Activated CD4-positive, alpha-beta T cell treated with anti-CD3 and anti-CD28 coated beads, Interleukin-2, amount 10 ng/mL, durations not matched to agents 7 days and 5 days (primary cell): Measurements from ENCODE around the gene VPS26A. TPM values are rescaled to one million over a fixed set of nuclear protein-coding genes. Genes with fewer than 3 reads are reported as not detected.
A peak's percentile ranks its signal among the peaks of the same experiment; 100 is the strongest.

Source experiments
- CTCF ChIA-PET: fragments of 350-600 bp; sonication (Branson Sonifier 250); formaldehyde crosslinking; loops from one replicate; lab custom pipeline; 2021; ENCODE audit warnings: antibody characterized with exemption; lab: Charles Lee
- POLR2A ChIA-PET: fragments of 350-600 bp; sonication (Branson Sonifier 250); formaldehyde crosslinking; loops from one replicate; lab custom pipeline; 2021; ENCODE audit warnings: antibody characterized with exemption; lab: Charles Lee
- DNase-seq: peaks from one replicate; pipeline ENCODE4 v3.0.0-alpha.2; 2020
- H3K27ac Mint-ChIP-seq: one replicate; pipeline ENCODE4 v1.8.0; 2021; ENCODE audit warnings: mild to moderate bottlenecking, moderate library complexity, mixed read lengths
- H3K27me3 Mint-ChIP-seq: one replicate; pipeline ENCODE4 v1.8.0; 2021; ENCODE audit warnings: mixed read lengths
- H3K36me3 Mint-ChIP-seq: one replicate; pipeline ENCODE4 v1.8.0; 2021; ENCODE audit warnings: low read depth, mixed read lengths
- H3K4me1 Mint-ChIP-seq: one replicate; pipeline ENCODE4 v1.8.0; 2021; ENCODE audit warnings: mixed read lengths
- H3K4me3 Mint-ChIP-seq: one replicate; pipeline ENCODE4 v1.8.0; 2021; ENCODE audit warnings: mild to moderate bottlenecking, moderate library complexity, mixed read lengths
- H3K9me3 Mint-ChIP-seq: one replicate; pipeline ENCODE4 v1.8.0; 2021; ENCODE audit warnings: mixed read lengths
- total RNA-seq, 2 experiments: library from RNA; stranded (reverse); gene quantifications; one replicate each; pipeline ENCODE4 v1.2.3, GENCODE V29; 2021

Gene VPS26A
- total RNA-seq, 2 experiments from 2014 or later, result 38.2 to 40.5 TPM

GRCh38 chr10:69216577-69217118, 92.7 kb downstream of the VPS26A start:
- Mint-ChIP-seq H3K27me3 (no peaks in the 10 kb centered on the region), H3K9me3 (no peaks in the 10 kb centered on the region), H3K36me3 (no peaks in the 10 kb centered on the region), H3K4me3 (no peak overlapping the region), H3K4me1 (peaks cover 52% of the 10 kb centered on the region), H3K27ac (no peak overlapping the region)
- ChIA-PET POLR2A (no interaction called here), CTCF (interaction anchor here (0.7 to 2.7 kb wide), 5 partner anchors 10 to 176 kb away, joined by 3 to 11 read pairs (median 4); no protein-coding TSS in a partner anchor)
- no peak for DNase-seq

- Mint-ChIP-seq H3K4me3 (no peak overlapping the region), H3K36me3 (no peaks in the 10 kb centered on the region), H3K4me1 (peaks cover 55% of the 10 kb centered on the region), H3K27me3 (no peaks in the 10 kb centered on the region), H3K27ac (no peak overlapping the region), H3K9me3 (no peaks in the 10 kb centered on the region)
- ChIA-PET CTCF (interaction anchor here (0.8 to 2.7 kb wide), 3 partner anchors 9 to 176 kb away, joined by 3 to 11 read pairs (median 4); no protein-coding TSS in a partner anchor), POLR2A (no interaction called here)
- DNase-seq, result no peak
Observed at GRCh38 chr10:69217119-69217754, 93.3 kb downstream of the VPS26A start.

DNA sequence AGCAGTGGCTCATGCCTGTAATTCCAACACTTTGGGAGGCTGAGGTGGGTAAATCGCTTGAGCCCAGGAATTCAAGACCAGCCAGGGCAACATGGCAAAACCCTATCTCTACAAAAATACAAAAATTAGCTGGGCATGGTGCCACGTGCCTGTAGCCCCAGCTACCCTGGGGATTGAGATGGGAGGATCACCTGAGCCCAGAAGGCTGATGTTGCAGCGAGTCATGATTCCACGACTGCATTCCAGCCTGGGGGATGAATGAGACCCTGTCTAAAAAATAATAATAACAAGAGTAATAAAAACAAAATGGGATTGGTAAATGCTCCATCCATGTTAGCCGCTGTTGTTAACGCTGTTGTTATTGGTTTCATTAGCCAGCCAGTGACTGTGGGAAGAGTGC, 94.9 kb downstream of the VPS26A start:
- DNase-seq, result no peak
- ChIA-PET CTCF (interaction anchor here (2.7 kb wide), 1 partner anchor 13 kb away, joined by 11 read pairs; no protein-coding TSS in a partner anchor), POLR2A (no interaction called here)
- no peak overlapping the region for H3K27ac Mint-ChIP-seq
- H3K4me3 Mint-ChIP-seq, result no peak overlapping the region
- peaks cover 61% of the 10 kb centered on the region for H3K4me1 Mint-ChIP-seq
- no peaks in the 10 kb centered on the region for H3K36me3 Mint-ChIP-seq
- H3K9me3 Mint-ChIP-seq, result no peaks in the 10 kb centered on the region
- H3K27me3 Mint-ChIP-seq, result no peaks in the 10 kb centered on the region

DNA sequence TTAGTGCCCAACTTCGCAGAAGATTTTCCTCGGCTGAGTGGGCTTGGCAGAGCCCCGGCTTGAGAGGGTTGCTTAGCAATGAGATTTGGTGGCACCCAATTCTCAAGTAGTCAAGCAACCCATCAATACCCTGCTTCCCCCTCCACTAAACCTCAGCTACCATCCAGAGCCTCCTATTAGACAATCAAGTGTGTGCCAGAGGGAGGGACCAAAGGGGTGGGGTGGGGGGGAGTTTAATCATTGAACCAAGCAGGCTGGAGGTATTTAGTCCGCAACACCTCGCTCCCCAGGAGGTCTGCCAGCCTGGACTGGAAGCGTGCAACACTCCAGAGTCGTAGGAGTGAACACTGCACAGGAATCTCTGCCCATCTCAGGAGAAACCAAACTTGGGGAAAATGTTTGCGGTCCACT, 96.1 kb downstream of the VPS26A start, which contains the start of gene HKDC1:
Gene HKDC1 (plus strand): TSS at position 292 of the 411 bp plus-strand sequence. CDS start 104 bp downstream, at position 396.
- Mint-ChIP-seq H3K27ac (peak within 1 kb of the TSS; percentile 41), H3K9me3 (no peaks in the 10 kb centered on the region), H3K36me3 (no peaks in the 10 kb centered on the region), H3K4me1 (peaks cover 56% of the 10 kb centered on the region), H3K4me3 (no peak within 1 kb of the TSS), H3K27me3 (no peaks in the 10 kb centered on the region)
- DNase-seq, result no peak
- CTCF ChIA-PET, result interaction anchor here (1.0 to 1.2 kb wide), 4 partner anchors 10 to 232 kb away, joined by 3 read pairs; no protein-coding TSS in a partner anchor
- POLR2A ChIA-PET, result no interaction called here

DNA sequence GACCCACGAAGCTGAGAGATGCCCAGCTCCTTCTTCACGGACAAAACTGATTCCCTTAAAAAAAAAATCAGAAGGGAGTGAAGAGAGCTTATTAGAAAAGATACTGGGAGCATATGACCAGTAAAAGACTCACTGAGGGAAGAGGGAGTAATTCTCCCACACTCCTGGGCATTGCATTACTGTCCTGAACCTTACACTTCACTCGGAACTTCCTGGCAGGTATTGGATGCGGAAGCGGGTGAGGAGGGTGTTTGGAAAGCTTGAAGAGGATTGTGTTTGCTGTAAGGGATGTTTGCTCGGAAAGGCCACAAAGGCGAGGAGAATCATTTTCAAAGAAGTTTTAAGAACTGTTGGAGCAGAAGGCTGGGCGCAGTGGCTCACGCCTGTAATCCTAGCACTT, 96.5 kb downstream of the VPS26A start:
- Mint-ChIP-seq H3K4me3 (no peak overlapping the region), H3K27me3 (no peaks in the 10 kb centered on the region), H3K27ac (no peak overlapping the region), H3K4me1 (peaks cover 56% of the 10 kb centered on the region), H3K36me3 (no peaks in the 10 kb centered on the region), H3K9me3 (no peaks in the 10 kb centered on the region)
- DNase-seq, result no peak
- CTCF ChIA-PET, result interaction anchor here (0.6 to 1.2 kb wide), 5 partner anchors 9 to 233 kb away, joined by 3 read pairs; no protein-coding TSS in a partner anchor
- POLR2A ChIA-PET, result no interaction called here

Other genes starting within 250 kb of the VPS26A start
- 10 to 100 TPM; 44.6 to 48.6 TPM for gene DDX50, start 222.9 kb upstream of the VPS26A start, total RNA-seq
- gene DDX21, start 168.0 kb upstream of the VPS26A start, total RNA-seq, result 10 to 100 TPM; 81.6 to 92.4 TPM
- gene KIFBP, start 135.4 kb upstream of the VPS26A start, total RNA-seq, result 10 to 100 TPM; 13.8 to 15.1 TPM
- gene SRGN, start 36.1 kb upstream of the VPS26A start, total RNA-seq, result 100 to 1,000 TPM; 174 to 192 TPM
- 10 to 100 TPM; 33.2 to 34.5 TPM for gene SUPV3L1, start 56.1 kb downstream of the VPS26A start, total RNA-seq
- 10 to 100 TPM in 1 of 2 experiments, 1 to 10 TPM in 1; 10.0 to 10.9 TPM for gene HKDC1, start 96.2 kb downstream of the VPS26A start, total RNA-seq
- gene HK1, start 154.3 kb downstream of the VPS26A start, total RNA-seq, result 100 to 1,000 TPM; 126 to 127 TPM